A549 treated with ZK216348 at 1 μM for 4 hours (cell line): Measurements from ENCODE around the gene KCNV2. TPM values are rescaled to one million over a fixed set of nuclear protein-coding genes. Genes with fewer than 3 reads are reported as not detected.

Experiments used
- total RNA-seq: library from RNA; stranded (reverse); fragments of 200-300 nt; extraction: Qiagen RNA extraction; gene quantifications from 5 replicates; pipeline ENCODE4 v1.2.3, GENCODE V29; 2022; ENCODE audit warnings: low read depth

KCNV2 gene
- total RNA-seq: not detected in 5 replicates

DNA sequence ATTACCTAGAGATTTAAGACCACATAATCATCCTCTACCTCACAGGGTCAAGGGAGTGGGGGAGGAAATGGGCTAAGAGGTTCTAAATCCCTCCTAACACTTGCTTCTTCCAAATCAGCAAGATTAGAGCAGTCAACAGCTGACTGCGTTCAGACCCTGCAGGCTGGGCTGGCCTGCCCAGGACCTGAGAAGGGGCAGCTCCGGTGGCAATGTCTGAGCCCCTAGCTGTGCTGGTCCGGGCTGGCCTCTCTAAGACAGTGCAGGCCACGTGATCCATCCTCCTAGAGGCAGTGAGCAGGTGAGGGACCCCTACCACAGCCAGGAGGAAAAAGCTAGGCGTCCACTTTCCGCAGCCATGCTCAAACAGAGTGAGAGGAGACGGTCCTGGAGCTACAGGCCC lies at the start of gene KCNV2:
Gene KCNV2, plus strand, starts transcription at position 126 of the 400 bp plus-strand sequence. Its CDS starts 230 bp downstream, at position 356.

Other genes starting within 250 kb of the KCNV2 start
- gene VLDLR, start 95.7 kb upstream of the KCNV2 start, total RNA-seq: 16.1 to 21.1 TPM (median 20.4 TPM) in 5 replicates
- 71.9 to 96.7 TPM (median 73.9 TPM) in 5 replicates for gene PUM3, start 126.6 kb downstream of the KCNV2 start, total RNA-seq